Measurements from ENCODE around the gene MIPOL1. TPM values are rescaled to one million over a fixed set of nuclear protein-coding genes. Genes with fewer than 3 reads are reported as not detected.

The MIPOL1 gene
- total and polyA plus RNA-seq, 2 experiments from 2014 or later: 16.6 to 24.8 TPM

GRCh38 chr14:37601865-37602264 lies 404.1 kb downstream of the MIPOL1 start:
- no peak overlapping the region for H3K4me3 Mint-ChIP-seq
- no peak overlapping the region for H3K4me2 ChIP-seq
- H3K27me3 Mint-ChIP-seq (ENCODE audit: insufficient read depth, low read depth, poor library complexity): peaks cover 88% of the 10 kb centered on the region

More at GRCh38 chr14:37601865-37602264, 404.1 kb downstream of the MIPOL1 start:
- no peaks in the 10 kb centered on the region; the same call in 2 of the 3 replicates for H3K36me3 Mint-ChIP-seq (ENCODE audit: low read depth)
- H3K4me1 ChIP-seq (ENCODE audit: insufficient read depth): peaks cover 32% of the 10 kb centered on the region
- H3K4me3 ChIP-seq: no peak overlapping the region
- H3K9me3 Mint-ChIP-seq: 0 out of 3 replicates have a peak, but pooled peaks cover 3% of the 10 kb centered on the region
- H3K27ac ChIP-seq (ENCODE audit: low read depth): no peak overlapping the region
- peaks cover 23% of the 10 kb centered on the region for H4K20me1 ChIP-seq (replicated peaks; ENCODE audit: insufficient read depth)
- peaks cover 27% of the 10 kb centered on the region for H3K4me1 Mint-ChIP-seq
- TF ChIP-seq POLR2AphosphoS5 (IDR thresholded peaks at IDR 0.05; ENCODE audit: low read depth) (no peak), ZNF331 (CRISPR knock-in tag; IDR thresholded peaks at IDR 0.05; ENCODE audit: low read depth) (no peak), STAT1 (IDR thresholded peaks at IDR 0.05; ENCODE audit: unreplicated experiment) (no peak), EZH2 (IDR thresholded peaks at IDR 0.05; ENCODE audit: low read depth, unreplicated experiment) (peak; percentile 57), CTCF (conservative IDR thresholded peaks at IDR 0.05; ENCODE audit: low read depth in 2 of 2) (no peak)
- H3K27ac Mint-ChIP-seq: no peak overlapping the region
- no peaks in the 10 kb centered on the region for H3K79me2 ChIP-seq (replicated peaks; ENCODE audit: insufficient read depth)
- peaks cover 100% of the 10 kb centered on the region for H3K27me3 ChIP-seq (ENCODE audit: insufficient read depth)
- no peak overlapping the region for H2AFZ ChIP-seq
- H3K36me3 ChIP-seq (ENCODE audit: insufficient read depth): no peaks in the 10 kb centered on the region
- DNase-seq (ENCODE audit: low spot score): peak; percentile 34
- peaks cover 26% of the 10 kb centered on the region for H3F3A ChIP-seq (replicated peaks; ENCODE audit: low read depth)
- no peaks in the 10 kb centered on the region for H3K9me2 ChIP-seq (ENCODE audit: insufficient read depth)
- ATAC-seq: peak; percentile 4; the same call in 1 of the 3 replicates

Small RNAs within 50 kb of the gene (small RNA-seq; reads per million reads assigned to genes)
- not detected for gene RNU6-273P (ENCODE audit: low replicate concordance)
- not detected for gene RNU6-886P (ENCODE audit: low replicate concordance)

Other genes with a start within 250 kb of the MIPOL1 start
- gene SLC25A21, start 25.3 kb upstream of the MIPOL1 start, total RNA-seq (2014; rRNA removed; shearing (Covaris generic)): 5.5 and 12.1 TPM in 2 replicates
- 10.1 and 10.6 TPM in 2 replicates for gene SLC25A21, start 25.3 kb upstream of the MIPOL1 start, polyA plus RNA-seq (2016; fragmentation: Nextera tagmentation; extraction: Ambion mirVana)

All from GM23338 (cell line).